Endothelial cell (in vitro differentiated cells): Measurements from ENCODE around the gene BCL2L13. TPM values are rescaled to one million over a fixed set of nuclear protein-coding genes. Genes with fewer than 3 reads are reported as not detected.

Experiments
- DNase-seq: peaks from one replicate; pipeline ENCODE4 v3.0.0; 2021; ENCODE audit warnings: low spot score
- H3K27ac Mint-ChIP-seq: one replicate; pipeline ENCODE4 v1.8.0; 2021; ENCODE audit warnings: mixed read lengths, inconsistent platforms; ENCODE audit not compliant: unreplicated experiment
- H3K27me3 Mint-ChIP-seq: one replicate; pipeline ENCODE4 v1.8.0; 2021; ENCODE audit warnings: mild to moderate bottlenecking, moderate library complexity, mixed read lengths, inconsistent platforms; ENCODE audit not compliant: unreplicated experiment
- H3K36me3 Mint-ChIP-seq: one replicate; pipeline ENCODE4 v1.8.0; 2021; ENCODE audit warnings: mild to moderate bottlenecking, low read depth, mixed read lengths, inconsistent platforms; ENCODE audit not compliant: unreplicated experiment
- H3K4me1 Mint-ChIP-seq: one replicate; pipeline ENCODE4 v1.8.0; 2021; ENCODE audit warnings: mild to moderate bottlenecking, mixed read lengths, inconsistent platforms; ENCODE audit not compliant: unreplicated experiment
- H3K4me3 Mint-ChIP-seq: one replicate; pipeline ENCODE4 v1.8.0; 2021; ENCODE audit warnings: mild to moderate bottlenecking, mixed read lengths, inconsistent platforms; ENCODE audit not compliant: unreplicated experiment
- H3K9me3 Mint-ChIP-seq: one replicate; pipeline ENCODE4 v1.8.0; 2021; ENCODE audit warnings: mixed read lengths, inconsistent platforms; ENCODE audit not compliant: unreplicated experiment
- CTCF ChIP-seq: fragments of 200-600 bp; sonication (generic); IDR thresholded peaks from one replicate; pipeline ENCODE4 v1.5.0; 2021; ENCODE audit warnings: antibody characterized with exemption; ENCODE audit not compliant: unreplicated experiment
- total RNA-seq: library from RNA; stranded (reverse); fragmentation: NEBNext Ultra II Directional; extraction: Animal tissue kit (Norgen Biotek cat#: 25700); gene quantifications from one replicate; pipeline ENCODE4 v1.2.1, GENCODE V29; 2021; ENCODE audit not compliant: unreplicated experiment

BCL2L13 gene
- total RNA-seq, 1 donor from 2014 or later = 26.2 TPM

GRCh38 chr22:17742527-17742902 is 104.0 kb downstream of the BCL2L13 start:
- Mint-ChIP-seq H3K27ac (no peak overlapping the region), H3K27me3 (peaks cover 5% of the 10 kb centered on the region), H3K4me3 (no peak overlapping the region), H3K4me1 (peaks cover 8% of the 10 kb centered on the region), H3K9me3 (no peaks in the 10 kb centered on the region), H3K36me3 (peaks cover 21% of the 10 kb centered on the region)
- TF ChIP-seq CTCF = peak; percentile 68
- DNase-seq = peak; percentile 85

- H3K27me3 Mint-ChIP-seq = peaks cover 5% of the 10 kb centered on the region
- no peak overlapping the region for H3K27ac Mint-ChIP-seq
- H3K4me3 Mint-ChIP-seq = no peak overlapping the region
- no peak for TF ChIP-seq CTCF
- DNase-seq = no peak
- H3K4me1 Mint-ChIP-seq = peaks cover 8% of the 10 kb centered on the region
- no peaks in the 10 kb centered on the region for H3K9me3 Mint-ChIP-seq
- H3K36me3 Mint-ChIP-seq = peaks cover 12% of the 10 kb centered on the region
Observed at GRCh38 chr22:17743661-17744411, 105.3 kb downstream of the BCL2L13 start.

GRCh38 chr22:17744430-17744829 is 105.9 kb downstream of the BCL2L13 start:
- no peak overlapping the region for H3K27ac Mint-ChIP-seq
- H3K4me1 Mint-ChIP-seq = peaks cover 8% of the 10 kb centered on the region
- peaks cover 11% of the 10 kb centered on the region for H3K36me3 Mint-ChIP-seq
- H3K4me3 Mint-ChIP-seq = no peak overlapping the region
- no peak for DNase-seq
- H3K9me3 Mint-ChIP-seq = no peaks in the 10 kb centered on the region
- TF ChIP-seq CTCF = no peak
- H3K27me3 Mint-ChIP-seq = peaks cover 5% of the 10 kb centered on the region

GRCh38 chr22:17746916-17747315 is 108.4 kb downstream of the BCL2L13 start:
- Mint-ChIP-seq H3K27ac (no peak overlapping the region), H3K4me1 (peaks cover 8% of the 10 kb centered on the region), H3K27me3 (peaks cover 2% of the 10 kb centered on the region), H3K36me3 (peaks cover 6% of the 10 kb centered on the region), H3K4me3 (no peak overlapping the region), H3K9me3 (no peaks in the 10 kb centered on the region)
- DNase-seq = no peak
- no peak for TF ChIP-seq CTCF

GRCh38 chr22:17748555-17749353 is 110.2 kb downstream of the BCL2L13 start:
- Mint-ChIP-seq H3K27me3 (peaks cover 3% of the 10 kb centered on the region), H3K27ac (no peak overlapping the region), H3K4me3 (no peak overlapping the region), H3K36me3 (peaks cover 3% of the 10 kb centered on the region), H3K4me1 (peaks cover 8% of the 10 kb centered on the region), H3K9me3 (no peaks in the 10 kb centered on the region)
- DNase-seq = peak; percentile 64
- peak; percentile 48 for TF ChIP-seq CTCF
